ENCODE data around the gene SLC28A1. TPM values are rescaled to one million over a fixed set of nuclear protein-coding genes. Genes with fewer than 3 reads are reported as not detected.

Gene SLC28A1
- total and polyA plus RNA-seq, 2 experiments from 2014 or later, result not detected

- Histone ChIP-seq H3K27me3 (replicated peaks; ENCODE audit: insufficient read depth) (no peaks in the 10 kb centered on the region), H3K4me2 (ENCODE audit: unreplicated experiment) (no peak overlapping the region), H3F3A (ENCODE audit: insufficient read depth) (peaks cover 26% of the 10 kb centered on the region), H4K20me1 (ENCODE audit: insufficient read depth) (no peaks in the 10 kb centered on the region), H3K9me2 (ENCODE audit: insufficient read depth) (no peaks in the 10 kb centered on the region), H3K4me1 (ENCODE audit: insufficient read depth) (peaks cover 28% of the 10 kb centered on the region), H3K36me3 (ENCODE audit: low read depth) (no peaks in the 10 kb centered on the region), H2AFZ (no peak overlapping the region), H3K4me3 (no peak overlapping the region), H3K79me2 (ENCODE audit: insufficient read depth) (no peaks in the 10 kb centered on the region), H3K9ac (no peak overlapping the region), H3K27ac (0 out of 2 replicates have a peak overlapping the region, but pooled peaks have one; percentile 90), H3K9me3 (ENCODE audit: low read depth) (no peaks in the 10 kb centered on the region)
- in situ Hi-C loops (cut with MboI), result loop anchor here (25.0 kb wide), 1 partner anchor 337 kb away; no protein-coding TSS in a partner anchor
- no peak for TF ChIP-seq EZH2phosphoT487 (IDR thresholded peaks at IDR 0.05; ENCODE audit: insufficient read depth, low read depth)
- TF ChIP-seq EZH2 (IDR thresholded peaks at IDR 0.05; ENCODE audit: insufficient read depth, poor library complexity, severe bottlenecking), result no peak
- WGBS, 2 experiments (ENCODE audit: low coverage in 1 of 2, low lambda C conversion rate in 2 of 2, missing lambda C conversion rate in 2 of 2), result 30 to 36% methylated on average over 7 of the region's 7 CpGs
- DNase-seq, result peak; percentile 36
Observed at GRCh38 chr15:84949845-84950569, 65.5 kb downstream of the SLC28A1 start.

GRCh38 chr15:84950570-84951111 is 66.2 kb downstream of the SLC28A1 start:
- H3K79me2 ChIP-seq (ENCODE audit: insufficient read depth), result no peaks in the 10 kb centered on the region
- H3K27me3 ChIP-seq (replicated peaks; ENCODE audit: insufficient read depth), result no peaks in the 10 kb centered on the region
- H3K4me3 ChIP-seq, result no peak overlapping the region
- peaks cover 28% of the 10 kb centered on the region for H3K4me1 ChIP-seq (ENCODE audit: insufficient read depth)
- WGBS, 2 experiments (ENCODE audit: low coverage in 1 of 2, low lambda C conversion rate in 2 of 2, missing lambda C conversion rate in 2 of 2), result 68 to 73% methylated on average over 7 of the region's 7 CpGs
- no peak overlapping the region for H3K4me2 ChIP-seq (ENCODE audit: unreplicated experiment)
- no peak overlapping the region for H2AFZ ChIP-seq
- in situ Hi-C loops (cut with MboI), result loop anchor here (25.0 kb wide), 1 partner anchor 337 kb away; no protein-coding TSS in a partner anchor
- H4K20me1 ChIP-seq (ENCODE audit: insufficient read depth), result no peaks in the 10 kb centered on the region
- no peak for DNase-seq
- TF ChIP-seq EZH2phosphoT487 (IDR thresholded peaks at IDR 0.05; ENCODE audit: insufficient read depth, low read depth) (no peak), EZH2 (IDR thresholded peaks at IDR 0.05; ENCODE audit: insufficient read depth, poor library complexity, severe bottlenecking) (no peak)
- H3K9ac ChIP-seq, result no peak overlapping the region
- H3K36me3 ChIP-seq (ENCODE audit: low read depth), result no peaks in the 10 kb centered on the region
- no peaks in the 10 kb centered on the region for H3K9me2 ChIP-seq (ENCODE audit: insufficient read depth)
- no peaks in the 10 kb centered on the region for H3K9me3 ChIP-seq (ENCODE audit: low read depth)
- no peak overlapping the region for H3K27ac ChIP-seq
- H3F3A ChIP-seq (ENCODE audit: insufficient read depth), result peaks cover 26% of the 10 kb centered on the region

- Histone ChIP-seq H3K27ac (no peak overlapping the region), H3K9me2 (ENCODE audit: insufficient read depth) (no peaks in the 10 kb centered on the region), H4K20me1 (ENCODE audit: insufficient read depth) (no peaks in the 10 kb centered on the region), H3K27me3 (replicated peaks; ENCODE audit: insufficient read depth) (no peaks in the 10 kb centered on the region), H3K4me3 (no peak overlapping the region), H3K36me3 (ENCODE audit: low read depth) (no peaks in the 10 kb centered on the region), H3K79me2 (ENCODE audit: insufficient read depth) (no peaks in the 10 kb centered on the region), H2AFZ (no peak overlapping the region), H3K4me1 (ENCODE audit: insufficient read depth) (peaks cover 28% of the 10 kb centered on the region), H3K4me2 (ENCODE audit: unreplicated experiment) (no peak overlapping the region), H3F3A (ENCODE audit: insufficient read depth) (peaks cover 26% of the 10 kb centered on the region), H3K9ac (no peak overlapping the region), H3K9me3 (ENCODE audit: low read depth) (no peaks in the 10 kb centered on the region)
- DNase-seq, result no peak
- WGBS, 2 experiments (ENCODE audit: low coverage in 1 of 2, low lambda C conversion rate in 2 of 2, missing lambda C conversion rate in 2 of 2), result 92 to 94% methylated on average over 5 of the region's 5 CpGs
- in situ Hi-C loops (cut with MboI), result loop anchor here (25.0 kb wide), 1 partner anchor 336 kb away; no protein-coding TSS in a partner anchor
- TF ChIP-seq EZH2 (IDR thresholded peaks at IDR 0.05; ENCODE audit: insufficient read depth, poor library complexity, severe bottlenecking) (no peak), EZH2phosphoT487 (IDR thresholded peaks at IDR 0.05; ENCODE audit: insufficient read depth, low read depth) (no peak)
Observed at GRCh38 chr15:84951736-84952135, 67.3 kb downstream of the SLC28A1 start.

DNA sequence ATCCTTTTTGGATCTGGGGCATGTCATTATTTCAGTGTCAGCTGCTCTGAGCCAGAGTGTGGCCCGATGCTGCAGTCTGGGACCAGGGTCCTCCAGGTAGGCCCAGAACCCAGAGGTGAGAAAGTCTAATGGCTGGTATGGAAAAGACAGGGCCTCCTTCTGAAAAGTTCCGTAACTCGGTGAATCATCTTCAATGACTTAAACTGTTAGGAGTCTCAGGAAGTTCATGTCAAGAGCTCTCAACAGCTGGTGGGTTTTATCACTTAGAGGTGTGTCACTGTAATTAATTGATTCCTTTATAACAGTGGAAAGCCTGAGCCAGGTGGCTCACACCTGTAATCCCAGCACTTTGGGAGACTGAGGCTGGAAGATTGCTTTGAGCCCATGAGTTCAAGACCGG is 68.7 kb downstream of the SLC28A1 start:
- peaks cover 17% of the 10 kb centered on the region for H3F3A ChIP-seq (ENCODE audit: insufficient read depth)
- H3K4me1 ChIP-seq (ENCODE audit: insufficient read depth), result peaks cover 21% of the 10 kb centered on the region
- peak; percentile 57 for DNase-seq
- no peak overlapping the region for H3K9ac ChIP-seq
- no peak overlapping the region for H2AFZ ChIP-seq
- H3K36me3 ChIP-seq (ENCODE audit: low read depth), result no peaks in the 10 kb centered on the region
- H4K20me1 ChIP-seq (ENCODE audit: insufficient read depth), result no peaks in the 10 kb centered on the region
- H3K4me3 ChIP-seq, result no peak overlapping the region
- in situ Hi-C loops (cut with MboI), result loop anchor here (25.0 kb wide), 1 partner anchor 334 kb away; no protein-coding TSS in a partner anchor
- no peaks in the 10 kb centered on the region for H3K27me3 ChIP-seq (replicated peaks; ENCODE audit: insufficient read depth)
- WGBS, 2 experiments (ENCODE audit: low coverage in 1 of 2, low lambda C conversion rate in 2 of 2, missing lambda C conversion rate in 2 of 2), result 73 to 84% methylated on average over 4 of the region's 4 CpGs
- no peak for TF ChIP-seq EZH2 (IDR thresholded peaks at IDR 0.05; ENCODE audit: insufficient read depth, poor library complexity, severe bottlenecking)
- no peak for TF ChIP-seq EZH2phosphoT487 (IDR thresholded peaks at IDR 0.05; ENCODE audit: insufficient read depth, low read depth)
- H3K4me2 ChIP-seq (ENCODE audit: unreplicated experiment), result no peak overlapping the region
- no peaks in the 10 kb centered on the region for H3K9me3 ChIP-seq (ENCODE audit: low read depth)
- no peaks in the 10 kb centered on the region for H3K9me2 ChIP-seq (ENCODE audit: insufficient read depth)
- H3K79me2 ChIP-seq (ENCODE audit: insufficient read depth), result no peaks in the 10 kb centered on the region
- no peak overlapping the region for H3K27ac ChIP-seq

All from GM23248 (cell line).